HG03103 (cell line): ENCODE results near the gene OPTC.
"Not testable (repeated sequence)": the region's sequence is repeated elsewhere in the genome, so short reads cannot be mapped to it uniquely, and the experiment has no call there.

Experiments used
- ATAC-seq: cut with Tn5 transposase; IDR thresholded peaks from one replicate; pipeline ENCODE4 v1.9.1; 2021; ENCODE audit warnings: low read depth; ENCODE audit not compliant: unreplicated experiment

Gene OPTC

GRCh38 chr1:203493901-203494300, at the start of gene OPTC:
TSS of gene OPTC (plus strand) at chr1:203494153. CDS start at chr1:203496006, 1,853 bp downstream.
- no peak for ATAC-seq

- no peak for ATAC-seq
Observed at GRCh38 chr1:203444171-203444576, 49.8 kb upstream of the OPTC start.

- no peak for ATAC-seq
Observed at GRCh38 chr1:203447151-203447550, 46.8 kb upstream of the OPTC start.

- not testable (repeated sequence) for ATAC-seq
Observed at GRCh38 chr1:203447598-203447997, 46.4 kb upstream of the OPTC start.

GRCh38 chr1:203448521-203449061, 45.4 kb upstream of the OPTC start:
- no peak for ATAC-seq

GRCh38 chr1:203450001-203450400, 44.0 kb upstream of the OPTC start:
- no peak for ATAC-seq

- ATAC-seq, result no peak
Observed at GRCh38 chr1:203450479-203451149, 43.3 kb upstream of the OPTC start.

GRCh38 chr1:203451836-203452784, 41.8 kb upstream of the OPTC start:
- no peak for ATAC-seq

GRCh38 chr1:203453016-203453415, 40.9 kb upstream of the OPTC start:
- ATAC-seq, result no peak

GRCh38 chr1:203453616-203454015, 40.3 kb upstream of the OPTC start:
- ATAC-seq, result no peak

- ATAC-seq, result no peak
Observed at GRCh38 chr1:203454986-203455471, 38.9 kb upstream of the OPTC start.

GRCh38 chr1:203455706-203456105, 38.2 kb upstream of the OPTC start:
- no peak for ATAC-seq

- no peak for ATAC-seq
Observed at GRCh38 chr1:203456577-203456976, 37.4 kb upstream of the OPTC start.

GRCh38 chr1:203458078-203458477, 35.9 kb upstream of the OPTC start:
- ATAC-seq, result no peak

GRCh38 chr1:203459671-203460201, 34.2 kb upstream of the OPTC start:
- ATAC-seq, result no peak

- ATAC-seq, result no peak
Observed at GRCh38 chr1:203461717-203462116, 32.2 kb upstream of the OPTC start.

GRCh38 chr1:203462143-203462542, 31.8 kb upstream of the OPTC start:
- no peak for ATAC-seq

- ATAC-seq, result no peak
Observed at GRCh38 chr1:203462878-203463277, 31.1 kb upstream of the OPTC start.

- no peak for ATAC-seq
Observed at GRCh38 chr1:203463469-203464062, 30.4 kb upstream of the OPTC start.

GRCh38 chr1:203464226-203464625, 29.7 kb upstream of the OPTC start:
- no peak for ATAC-seq

- no peak for ATAC-seq
Observed at GRCh38 chr1:203464743-203465142, 29.2 kb upstream of the OPTC start.
